Kidney glomerular epithelial cell (primary cell): Measurements from ENCODE around the gene BAG3.

Experiments used
- DNase-seq: peaks from one replicate; lab custom pipeline; 2025; lab: John Stamatoyannopoulos, UW

The BAG3 gene

GRCh38 chr10:119667562-119668328, 16.6 kb downstream of the BAG3 start:
- peak; percentile 91 for DNase-seq

- no peak for DNase-seq
Measured at GRCh38 chr10:119668461-119668860, 17.3 kb downstream of the BAG3 start.

- no peak for DNase-seq
Measured at GRCh38 chr10:119669331-119669730, 18.2 kb downstream of the BAG3 start.

GRCh38 chr10:119669975-119670640, 18.9 kb downstream of the BAG3 start:
- DNase-seq: no peak

GRCh38 chr10:119670717-119671116, 19.5 kb downstream of the BAG3 start:
- DNase-seq: no peak

DNA sequence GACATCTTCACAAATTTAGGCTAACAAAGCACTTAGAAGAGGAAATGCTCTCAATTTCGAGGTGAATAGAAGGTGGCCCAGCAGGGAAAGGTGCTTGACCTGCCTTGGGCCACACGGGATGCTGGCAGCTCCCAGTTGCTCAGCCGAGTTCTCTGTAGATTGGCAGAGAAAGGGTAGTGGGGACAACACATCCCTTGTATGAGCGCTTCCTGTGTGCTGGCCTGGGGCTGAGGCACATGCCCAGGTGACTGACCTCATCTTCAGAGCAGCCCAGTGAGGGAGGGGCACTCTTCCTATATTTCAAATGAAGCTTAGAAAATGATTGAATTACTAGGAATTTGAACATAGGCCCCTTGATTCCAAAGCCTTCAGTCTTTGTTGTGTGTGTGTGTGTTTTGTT, 20.2 kb downstream of the BAG3 start:
- DNase-seq: no peak

DNA sequence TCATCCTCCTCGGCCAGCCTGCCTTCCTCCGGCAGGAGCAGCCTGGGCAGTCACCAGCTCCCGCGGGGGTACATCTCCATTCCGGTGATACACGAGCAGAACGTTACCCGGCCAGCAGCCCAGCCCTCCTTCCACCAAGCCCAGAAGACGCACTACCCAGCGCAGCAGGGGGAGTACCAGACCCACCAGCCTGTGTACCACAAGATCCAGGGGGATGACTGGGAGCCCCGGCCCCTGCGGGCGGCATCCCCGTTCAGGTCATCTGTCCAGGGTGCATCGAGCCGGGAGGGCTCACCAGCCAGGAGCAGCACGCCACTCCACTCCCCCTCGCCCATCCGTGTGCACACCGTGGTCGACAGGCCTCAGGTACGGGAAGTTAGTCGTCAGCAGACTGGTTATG, 21.1 kb downstream of the BAG3 start:
- no peak for DNase-seq

GRCh38 chr10:119673271-119673670, 22.1 kb downstream of the BAG3 start:
- DNase-seq: no peak

GRCh38 chr10:119675483-119676170, 24.4 kb downstream of the BAG3 start:
- DNase-seq: no peak

GRCh38 chr10:119677126-119677525, 25.9 kb downstream of the BAG3 start:
- no peak for DNase-seq

- DNase-seq: no peak
Measured at GRCh38 chr10:119677904-119678755, 26.9 kb downstream of the BAG3 start.

GRCh38 chr10:119679480-119679829, 28.3 kb downstream of the BAG3 start:
- DNase-seq: no peak

DNA sequence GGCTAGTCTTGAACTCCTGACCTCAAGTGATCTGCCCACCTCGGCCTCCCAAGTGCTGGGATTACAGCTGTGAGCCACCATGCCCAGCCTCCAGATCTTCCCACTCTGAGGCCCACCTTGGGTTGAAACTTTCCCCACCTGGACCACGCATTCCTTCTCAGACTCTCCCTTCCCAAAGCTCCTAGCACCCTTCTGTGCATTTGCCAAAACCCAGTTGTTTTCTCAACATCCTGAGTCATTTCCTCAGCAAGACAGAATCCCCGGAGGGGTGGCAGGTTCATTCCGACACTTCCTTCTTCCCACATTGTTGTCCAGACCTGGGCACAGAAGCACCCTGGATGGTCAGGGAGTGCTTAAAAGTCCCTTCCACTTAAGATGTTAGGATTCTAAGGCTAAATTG, 28.9 kb downstream of the BAG3 start:
- DNase-seq: no peak

- no peak for DNase-seq
Measured at GRCh38 chr10:119680650-119681081, 29.5 kb downstream of the BAG3 start.

DNA sequence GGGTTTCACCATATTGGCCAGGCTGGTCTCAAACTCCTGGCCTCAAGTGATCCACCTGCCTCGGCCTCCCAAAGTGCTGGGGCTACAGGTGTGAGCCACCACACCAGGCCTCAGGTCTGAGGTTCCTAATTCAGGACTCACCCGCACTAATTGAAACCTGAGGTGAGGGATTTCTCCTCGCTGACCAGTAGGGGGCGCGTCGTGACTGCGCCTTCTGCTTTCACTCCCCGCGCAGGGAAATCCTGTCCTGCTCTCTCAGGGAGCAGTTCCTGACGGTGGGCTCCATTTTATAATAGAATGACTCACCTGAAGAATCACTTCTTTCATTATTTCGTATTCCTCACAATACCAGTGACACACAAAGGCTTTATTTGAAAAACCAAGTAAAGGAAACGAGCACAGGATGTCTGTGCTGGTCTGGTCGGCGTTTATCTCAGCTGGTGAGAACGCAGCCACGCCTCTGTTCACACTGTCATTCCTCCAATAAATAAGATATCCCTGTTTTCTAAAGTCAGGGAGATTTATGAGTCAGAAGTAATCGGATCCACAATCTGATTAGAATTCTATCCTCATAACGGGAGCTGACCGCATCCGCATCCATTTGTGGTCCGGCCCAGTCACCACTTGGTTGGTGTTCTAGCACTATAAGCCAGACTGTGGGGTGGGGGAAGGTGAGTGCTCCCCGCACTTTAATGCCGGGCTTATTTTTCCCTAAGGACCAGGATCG, 35.4 kb downstream of the BAG3 start:
- peak; percentile 83 for DNase-seq

DNA sequence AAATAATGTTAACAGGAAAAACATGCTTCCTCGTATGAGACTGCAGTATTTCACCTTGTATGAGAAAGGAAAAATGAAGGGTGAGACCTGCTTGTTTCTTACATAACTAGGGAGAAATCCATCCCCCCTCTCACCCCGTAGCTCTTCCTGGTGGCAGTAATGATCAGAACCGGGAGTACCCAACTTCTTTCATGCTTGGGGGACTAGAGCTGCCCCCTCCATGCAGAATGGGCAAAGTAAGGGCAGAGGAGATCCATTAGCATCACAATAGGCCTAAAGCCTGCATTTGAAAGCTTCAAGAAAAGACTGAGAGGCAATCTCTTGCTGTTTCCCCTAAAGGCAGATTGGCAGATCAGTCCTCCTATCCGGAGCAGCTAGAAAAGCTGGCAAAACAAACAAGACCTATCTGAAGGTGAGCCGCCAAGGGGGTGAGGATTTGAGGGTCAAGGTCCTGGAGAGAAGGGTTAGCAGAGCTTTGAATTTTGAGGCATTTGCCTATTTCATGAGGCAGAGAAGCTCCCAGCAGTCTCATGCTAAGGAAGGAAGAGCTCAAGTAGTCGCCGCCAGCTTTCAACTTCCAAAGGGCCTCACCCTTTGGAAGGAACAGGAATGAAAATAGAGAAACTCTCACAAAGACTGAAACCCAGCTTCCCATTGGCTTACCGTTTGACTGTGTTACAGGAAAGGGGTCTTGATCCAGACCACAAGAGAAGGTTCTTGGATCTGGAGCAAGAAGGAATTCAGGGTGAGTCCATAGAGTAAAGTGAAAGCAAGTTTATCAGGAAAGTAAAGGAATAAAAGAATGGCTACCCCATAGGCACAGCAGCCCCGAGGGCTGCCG, 36.2 kb downstream of the BAG3 start:
- no peak for DNase-seq

DNA sequence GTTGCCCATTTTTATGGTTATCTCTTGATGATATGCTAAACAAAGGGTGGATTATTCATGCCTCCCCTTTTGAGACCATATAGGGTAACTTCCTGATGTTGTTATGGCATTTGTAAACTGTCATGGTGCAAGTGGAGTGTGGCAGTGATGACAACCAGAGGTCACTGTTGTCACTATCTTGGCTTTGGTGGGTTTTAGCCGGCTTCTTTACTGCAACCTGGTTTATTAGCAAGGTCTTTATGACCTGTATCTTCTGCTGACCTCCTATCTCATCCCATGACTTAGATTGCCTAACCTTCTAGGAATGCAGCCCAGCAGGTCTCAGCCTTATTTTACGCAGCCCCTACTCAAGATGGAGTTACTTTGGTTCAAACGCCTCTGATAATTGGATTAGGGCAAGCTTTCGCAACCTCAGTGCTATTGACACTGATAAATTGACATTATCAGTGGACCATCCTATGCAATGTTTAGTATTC, 36.9 kb downstream of the BAG3 start:
- DNase-seq: no peak

- DNase-seq: no peak
Measured at GRCh38 chr10:119689016-119689580, 37.9 kb downstream of the BAG3 start.

- DNase-seq: no peak
Measured at GRCh38 chr10:119691726-119692125, 40.5 kb downstream of the BAG3 start.
